GM12891 (cell line): ENCODE data around the gene NIF3L1.

Source experiments
- PAX5 ChIP-seq: IDR thresholded peaks from 2 replicates; pipeline ENCODE4 v1.6.1; 2011; ENCODE audit warnings: low read length, moderate library complexity, mild to moderate bottlenecking; ENCODE audit not compliant: insufficient read depth, severe bottlenecking
- POLR2A ChIP-seq: IDR thresholded peaks from 2 replicates; pipeline ENCODE4 v1.6.1; 2011; ENCODE audit warnings: low read depth, low read length, control low read depth
- POLR2AphosphoS5 ChIP-seq: IDR thresholded peaks from 2 replicates; pipeline ENCODE4 v1.6.1; 2011; ENCODE audit warnings: low read depth, low read length, control low read depth
- SPI1 ChIP-seq: IDR thresholded peaks from 2 replicates; pipeline ENCODE4 v1.6.1; 2011; ENCODE audit warnings: low read depth, low read length, control low read depth
- TAF1 ChIP-seq: IDR thresholded peaks from 2 replicates; pipeline ENCODE4 v1.6.1; 2011; ENCODE audit warnings: low read depth, low read length, control low read depth

DNA sequence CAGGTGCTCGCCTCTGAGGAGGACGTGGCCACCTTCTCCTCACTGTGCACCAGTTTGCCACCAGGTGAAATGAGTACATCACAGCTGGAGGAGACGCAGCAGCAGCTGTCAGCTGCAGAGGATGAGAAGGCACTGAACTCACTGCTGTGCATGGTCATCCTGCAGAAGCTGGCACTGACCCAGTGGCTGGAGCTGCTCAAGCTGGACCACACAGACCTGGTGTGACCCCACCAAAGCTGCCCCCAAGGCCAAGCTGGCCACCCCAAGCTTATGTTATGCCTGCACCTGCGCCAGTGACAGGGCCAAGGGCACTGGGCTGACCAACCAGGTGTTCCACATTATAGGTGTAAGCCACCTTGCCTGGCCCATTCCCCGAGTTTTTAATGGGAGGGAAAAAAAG is 44.0 kb upstream of the NIF3L1 start:
- TF ChIP-seq POLR2AphosphoS5 (no peak), TAF1 (no peak), POLR2A (no peak), PAX5 (no peak), SPI1 (no peak)
